Erythroblast (primary cell): Measurements from ENCODE around the gene TRIM47.
A peak's percentile ranks its signal among the peaks of the same experiment; 100 is the strongest.

Experiments used
- GATA1 ChIP-seq: IDR thresholded peaks from 2 replicates; pipeline ENCODE4 v1.6.1; 2011; ENCODE audit warnings: low read depth, mild to moderate bottlenecking, control low read depth, low read length, moderate library complexity
- POLR2A ChIP-seq: IDR thresholded peaks from 2 replicates; pipeline ENCODE4 v1.6.1; 2011; ENCODE audit warnings: mild to moderate bottlenecking, low read length

DNA sequence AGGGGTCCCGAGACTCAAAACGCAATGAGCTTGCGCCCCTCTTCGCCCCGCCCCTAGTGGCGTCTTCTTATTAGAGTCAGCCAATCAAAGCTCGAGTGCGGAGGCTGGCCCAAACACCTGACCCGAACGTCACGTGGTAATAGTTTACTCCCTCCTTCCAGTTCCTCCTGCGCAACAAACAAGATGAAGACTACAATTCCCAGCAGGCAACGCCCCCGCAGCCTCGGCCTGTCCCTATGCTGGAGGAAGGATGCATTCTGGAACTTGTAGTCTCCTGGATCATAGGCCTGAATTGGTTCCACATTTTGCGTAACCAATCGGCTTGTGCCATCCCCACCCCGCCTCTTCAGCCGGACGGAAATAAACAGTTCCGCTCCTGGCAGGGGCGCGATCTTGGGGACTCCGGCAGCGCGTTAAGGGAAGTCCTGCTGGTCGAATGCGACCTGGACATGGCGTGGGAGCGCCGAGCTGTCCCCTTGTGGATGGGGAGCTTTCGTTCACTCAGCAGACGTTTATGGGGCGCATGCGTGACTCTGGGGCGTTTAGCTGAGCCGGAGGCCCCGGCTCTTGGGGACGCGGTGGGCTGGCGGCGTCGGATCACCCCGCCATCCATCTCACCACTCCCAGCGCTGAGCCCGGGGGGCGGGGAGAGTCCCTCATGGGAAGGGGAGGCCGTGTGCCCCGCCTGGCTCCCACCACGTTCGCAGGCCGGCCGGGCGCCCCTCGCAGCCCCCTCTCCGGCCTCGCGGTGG lies 22.9 kb downstream of the TRIM47 start, which contains the start of gene WBP2:
- peak; percentile 99 for TF ChIP-seq POLR2A
- no peak for TF ChIP-seq GATA1
